OCI-M2 (cell line): ENCODE data around the gene CERT1.
"Not testable (repeated sequence)": the region's sequence is repeated elsewhere in the genome, so short reads cannot be mapped to it uniquely, and the experiment has no call there.

ENCODE experiments used
- DNase-seq: peaks from one replicate; lab custom pipeline; 2025; ENCODE audit not compliant: unreplicated experiment; lab: John Stamatoyannopoulos, UW

Gene CERT1, protein sequence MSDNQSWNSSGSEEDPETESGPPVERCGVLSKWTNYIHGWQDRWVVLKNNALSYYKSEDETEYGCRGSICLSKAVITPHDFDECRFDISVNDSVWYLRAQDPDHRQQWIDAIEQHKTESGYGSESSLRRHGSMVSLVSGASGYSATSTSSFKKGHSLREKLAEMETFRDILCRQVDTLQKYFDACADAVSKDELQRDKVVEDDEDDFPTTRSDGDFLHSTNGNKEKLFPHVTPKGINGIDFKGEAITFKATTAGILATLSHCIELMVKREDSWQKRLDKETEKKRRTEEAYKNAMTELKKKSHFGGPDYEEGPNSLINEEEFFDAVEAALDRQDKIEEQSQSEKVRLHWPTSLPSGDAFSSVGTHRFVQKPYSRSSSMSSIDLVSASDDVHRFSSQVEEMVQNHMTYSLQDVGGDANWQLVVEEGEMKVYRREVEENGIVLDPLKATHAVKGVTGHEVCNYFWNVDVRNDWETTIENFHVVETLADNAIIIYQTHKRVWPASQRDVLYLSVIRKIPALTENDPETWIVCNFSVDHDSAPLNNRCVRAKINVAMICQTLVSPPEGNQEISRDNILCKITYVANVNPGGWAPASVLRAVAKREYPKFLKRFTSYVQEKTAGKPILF

DNA sequence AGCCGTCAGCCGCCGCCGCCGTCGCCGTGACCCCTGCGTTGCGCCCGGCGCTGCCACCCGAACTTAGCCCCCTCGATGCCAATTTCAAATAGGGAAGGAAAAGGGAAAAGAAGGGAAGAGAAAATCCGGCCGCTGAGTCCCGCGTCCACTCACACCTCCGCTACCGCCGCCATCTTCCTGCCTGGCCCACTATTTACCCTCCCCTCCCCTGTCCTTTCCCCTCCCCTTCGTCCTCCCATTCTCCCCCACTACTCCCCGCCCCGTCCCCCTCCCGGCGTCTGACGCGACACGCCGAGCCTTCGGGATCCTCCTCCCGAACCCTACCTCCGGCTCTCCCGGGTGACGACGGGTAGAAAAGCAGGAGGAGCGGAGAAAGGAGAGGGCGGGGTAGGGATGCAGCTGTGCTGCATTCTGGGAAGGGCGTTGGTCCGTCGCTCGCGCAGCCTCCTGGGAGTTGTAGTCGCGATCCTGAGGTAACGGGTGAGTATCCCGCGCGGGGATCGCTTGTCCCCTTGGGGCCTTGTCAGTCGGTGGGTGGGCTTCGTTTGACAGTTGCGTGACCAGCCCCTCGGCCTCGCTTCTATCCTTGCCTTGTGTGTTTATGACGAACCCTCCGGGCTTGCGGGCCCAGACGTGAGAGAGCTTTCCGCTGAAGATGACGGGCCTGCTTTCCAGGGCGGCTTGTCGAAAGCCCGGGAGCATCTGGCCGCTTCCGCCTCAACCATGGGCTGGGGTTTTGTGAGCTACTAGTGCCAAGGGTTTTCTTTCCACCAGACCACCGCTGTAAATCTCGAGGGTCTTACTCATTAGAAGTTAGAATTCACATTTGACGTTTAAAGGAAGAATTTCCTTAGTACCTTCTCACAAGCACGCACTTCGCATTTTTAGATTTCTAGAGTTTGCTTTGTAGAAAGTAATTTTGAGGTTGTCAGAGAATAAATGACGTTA is at the start of gene CERT1, which contains the start of gene POLK:
Gene CERT1, minus strand, starts transcription at position 195 of the 948 bp plus-strand sequence. CDS start 422 bp downstream, outside the sequence.
Gene POLK, plus strand, starts transcription at position 457 of the 948 bp plus-strand sequence.
- peak; percentile 65 for DNase-seq

DNA sequence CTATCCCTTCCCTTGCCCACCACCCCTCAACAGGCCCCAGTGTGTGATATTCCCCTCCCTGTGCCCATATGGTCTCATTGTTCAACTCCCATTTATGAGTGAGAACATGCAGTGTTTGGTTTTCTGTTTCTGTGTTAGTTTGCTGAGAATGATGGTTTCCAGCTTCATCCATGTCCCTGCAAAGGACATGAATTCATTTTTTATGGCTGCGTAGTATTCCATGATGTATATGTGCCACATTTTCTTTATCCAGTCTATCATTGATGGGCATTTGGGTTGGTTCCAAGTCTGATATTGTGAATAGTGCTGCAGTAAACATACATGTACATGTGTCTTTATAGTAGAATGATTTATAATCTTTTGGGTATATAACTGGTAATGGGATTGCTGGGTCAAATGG is 49.2 kb upstream of the CERT1 start:
- DNase-seq = not testable (repeated sequence)

DNA sequence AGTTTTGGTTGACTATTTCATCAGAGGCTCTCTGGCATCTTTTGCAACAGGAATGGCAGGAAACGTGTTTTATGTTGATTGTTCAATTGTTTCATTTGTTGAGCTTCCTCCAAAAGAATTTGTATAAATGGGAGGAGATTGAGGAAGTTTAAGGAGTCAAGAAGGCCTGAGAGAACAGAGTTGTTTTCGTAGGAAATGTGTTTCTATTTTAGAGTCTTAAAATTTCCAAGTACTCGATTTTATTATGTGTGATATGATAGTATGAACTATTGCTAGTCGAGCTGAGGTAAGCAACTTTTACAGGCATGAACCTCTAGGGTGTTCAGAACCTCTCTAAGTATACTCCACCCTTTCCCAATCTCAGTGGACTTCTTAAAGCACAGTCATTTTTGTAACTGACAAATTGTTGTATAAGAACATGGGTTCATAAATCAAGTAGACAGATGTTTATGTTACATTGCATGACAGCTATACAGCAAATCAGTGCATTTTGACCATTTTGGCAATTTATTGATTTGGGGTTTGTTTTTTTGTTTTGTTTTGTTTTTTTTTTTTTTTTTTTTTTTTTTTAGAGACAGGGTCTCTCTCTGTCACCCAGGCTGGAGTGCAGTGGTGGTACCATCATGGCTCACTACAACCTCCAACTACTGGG is 47.7 kb upstream of the CERT1 start:
- no peak for DNase-seq

DNA sequence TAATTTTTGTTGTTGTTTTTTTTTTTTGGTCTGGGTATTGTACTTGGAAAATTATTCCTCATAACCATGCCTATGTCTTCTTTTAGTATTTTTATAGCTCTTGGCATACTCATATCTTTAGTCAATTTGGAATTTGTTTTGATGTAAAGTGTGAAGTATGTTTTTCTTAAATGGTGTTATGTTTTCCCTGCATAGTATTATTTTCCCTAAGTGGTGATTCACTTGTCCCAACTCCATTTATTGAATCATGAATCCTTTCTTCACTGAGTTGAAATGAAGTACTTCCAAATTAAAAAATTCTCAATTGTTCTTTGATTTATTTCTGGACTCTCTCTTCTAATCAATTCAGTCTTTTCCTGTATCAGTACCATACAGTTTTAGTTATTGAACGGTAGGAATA is 46.8 kb upstream of the CERT1 start:
- DNase-seq = no peak

DNA sequence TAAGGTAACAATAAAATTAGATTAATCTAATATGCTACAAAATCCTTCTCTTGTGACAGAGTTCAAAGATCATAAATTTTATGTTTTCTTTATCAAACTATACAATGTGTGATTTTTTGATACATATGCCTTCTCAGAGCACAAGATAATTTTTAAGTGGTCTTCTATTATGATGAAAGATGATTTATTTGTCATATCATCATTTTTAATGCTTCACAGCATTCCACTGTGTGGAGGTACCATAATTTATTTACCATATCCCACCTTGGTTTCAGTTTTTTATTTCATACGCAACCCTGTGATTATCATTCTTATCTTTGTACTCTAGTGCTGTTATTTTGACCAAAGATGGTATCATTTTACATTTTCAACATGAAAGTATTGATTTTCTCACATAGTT is 41.9 kb upstream of the CERT1 start:
- no peak for DNase-seq

DNA sequence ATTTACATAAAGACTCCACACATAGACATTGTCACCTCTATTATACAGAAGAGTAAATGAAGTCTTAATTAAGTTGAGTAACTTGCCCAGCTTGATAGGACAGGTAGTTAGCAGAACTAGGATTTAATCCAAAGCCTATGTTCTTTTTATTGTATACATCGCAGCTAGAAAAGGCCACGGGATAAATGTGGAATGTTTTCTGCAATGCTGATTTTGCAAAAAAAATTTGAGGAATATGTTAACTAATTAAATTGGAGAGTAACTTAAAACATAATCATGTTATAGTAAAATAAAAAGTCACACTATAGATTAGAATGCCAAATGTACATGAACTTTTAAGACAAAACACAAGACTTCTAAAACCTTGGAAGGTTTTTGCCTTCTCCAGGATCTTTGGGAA is 41.3 kb upstream of the CERT1 start:
- DNase-seq = no peak

DNA sequence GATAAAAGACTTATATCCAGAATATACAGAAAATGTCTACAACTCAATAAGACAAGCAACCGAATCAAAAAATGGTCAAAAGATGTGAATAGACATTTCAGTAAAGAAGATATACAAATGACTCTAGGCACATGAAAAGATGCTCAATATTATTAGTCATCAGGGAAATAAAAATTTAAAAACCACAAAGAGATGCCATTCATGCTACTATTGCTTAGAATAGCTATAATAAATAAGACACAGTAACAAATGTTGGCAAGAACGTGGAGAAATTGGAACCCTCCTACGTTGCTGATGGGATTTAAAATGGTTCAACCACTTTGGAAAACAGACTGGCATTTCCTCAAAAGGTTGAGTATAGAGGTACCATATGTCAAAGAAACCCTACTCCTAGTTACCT is 40.0 kb upstream of the CERT1 start:
- no peak for DNase-seq

DNA sequence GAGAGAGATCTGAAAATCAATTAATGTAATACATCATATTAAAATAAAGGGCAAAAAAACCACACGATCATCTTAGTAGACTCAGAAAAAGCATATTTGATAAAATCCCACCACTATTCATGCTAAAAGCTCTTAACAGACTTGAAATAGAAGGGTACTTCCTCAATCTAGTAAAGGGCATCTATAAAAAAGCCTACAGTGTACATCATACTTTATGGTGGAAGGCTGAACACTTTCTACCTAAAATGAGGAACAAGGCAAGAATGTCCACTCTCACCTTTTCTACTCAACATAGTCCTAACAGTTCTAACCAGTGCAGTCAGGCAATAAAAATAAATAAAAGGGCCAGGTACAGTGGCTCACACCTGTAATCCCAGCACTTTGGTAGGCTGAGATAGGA is 39.2 kb upstream of the CERT1 start:
- DNase-seq = no peak

DNA sequence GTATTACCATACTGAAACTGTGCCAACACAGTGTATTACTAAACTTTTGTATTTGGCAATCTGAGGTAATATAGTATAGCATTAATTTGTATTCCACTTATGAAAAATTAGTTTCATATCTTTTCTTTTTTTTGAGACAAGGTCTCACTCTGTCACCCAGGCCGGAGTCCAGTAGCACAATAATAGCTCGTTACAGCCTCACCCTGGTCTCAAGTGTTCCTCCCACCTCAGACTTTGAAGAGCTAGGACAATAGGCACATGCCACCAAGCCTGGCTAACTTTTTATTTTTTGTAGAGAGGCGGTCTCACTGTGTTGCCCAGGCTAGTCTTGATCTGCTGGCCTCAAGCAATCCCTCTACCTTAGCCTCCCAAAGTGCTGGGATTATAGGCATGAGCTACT is 36.4 kb upstream of the CERT1 start:
- no peak for DNase-seq

DNA sequence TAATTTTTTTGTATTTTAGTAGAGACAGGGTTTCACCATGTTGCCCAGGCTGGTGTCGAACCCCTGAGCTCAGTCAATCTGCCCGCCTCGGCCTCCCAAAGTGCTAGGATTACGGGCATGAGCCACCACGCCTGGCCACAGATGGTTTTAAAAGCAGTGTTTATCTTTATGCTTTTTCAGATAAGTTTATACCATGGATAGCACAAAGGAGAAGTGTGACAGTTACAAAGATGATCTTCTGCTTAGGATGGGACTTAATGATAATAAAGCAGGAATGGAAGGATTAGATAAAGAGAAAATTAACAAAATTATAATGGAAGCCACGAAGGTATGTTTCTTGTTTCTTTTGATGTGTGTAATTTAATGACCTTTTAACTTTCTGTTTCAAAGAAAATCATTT is 35.4 kb upstream of the CERT1 start:
- DNase-seq = no peak

DNA sequence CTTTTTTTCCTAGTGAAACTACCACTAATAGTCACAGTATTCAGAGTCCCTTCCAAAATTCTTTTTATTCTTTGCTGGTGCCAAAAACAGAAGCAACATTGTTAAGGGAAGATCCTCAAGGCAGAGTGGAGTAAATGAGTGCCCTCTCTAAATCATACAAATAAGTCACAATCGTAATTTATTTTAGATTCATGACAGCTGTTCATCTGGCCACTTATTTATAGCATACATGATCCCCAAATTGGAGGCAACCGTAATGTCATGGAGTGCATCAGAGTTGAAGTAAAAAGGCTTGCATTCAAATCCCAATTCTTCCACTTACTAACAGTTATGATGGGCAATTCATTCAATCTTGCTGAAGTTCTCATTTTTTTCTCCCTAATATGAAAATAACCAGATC is 33.7 kb upstream of the CERT1 start:
- no peak for DNase-seq

DNA sequence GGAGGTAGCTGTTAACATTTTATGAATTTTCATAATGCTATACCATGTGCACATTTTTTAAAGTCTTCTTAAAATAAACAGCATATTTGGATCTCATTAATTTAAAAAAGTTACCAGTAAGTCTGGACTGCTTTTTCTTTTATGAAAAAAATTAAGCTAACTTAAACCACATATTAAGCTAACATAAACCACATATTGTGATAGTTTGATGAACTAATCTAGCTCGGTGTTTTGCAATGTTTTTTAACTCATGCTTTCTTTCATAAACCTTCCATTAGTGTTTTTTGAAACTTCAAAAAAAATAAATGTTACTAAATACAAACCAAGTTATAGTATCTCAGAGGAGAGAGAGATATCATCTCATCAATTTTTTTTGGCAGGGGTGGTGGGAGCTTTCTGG is 26.8 kb upstream of the CERT1 start:
- DNase-seq = no peak

DNA sequence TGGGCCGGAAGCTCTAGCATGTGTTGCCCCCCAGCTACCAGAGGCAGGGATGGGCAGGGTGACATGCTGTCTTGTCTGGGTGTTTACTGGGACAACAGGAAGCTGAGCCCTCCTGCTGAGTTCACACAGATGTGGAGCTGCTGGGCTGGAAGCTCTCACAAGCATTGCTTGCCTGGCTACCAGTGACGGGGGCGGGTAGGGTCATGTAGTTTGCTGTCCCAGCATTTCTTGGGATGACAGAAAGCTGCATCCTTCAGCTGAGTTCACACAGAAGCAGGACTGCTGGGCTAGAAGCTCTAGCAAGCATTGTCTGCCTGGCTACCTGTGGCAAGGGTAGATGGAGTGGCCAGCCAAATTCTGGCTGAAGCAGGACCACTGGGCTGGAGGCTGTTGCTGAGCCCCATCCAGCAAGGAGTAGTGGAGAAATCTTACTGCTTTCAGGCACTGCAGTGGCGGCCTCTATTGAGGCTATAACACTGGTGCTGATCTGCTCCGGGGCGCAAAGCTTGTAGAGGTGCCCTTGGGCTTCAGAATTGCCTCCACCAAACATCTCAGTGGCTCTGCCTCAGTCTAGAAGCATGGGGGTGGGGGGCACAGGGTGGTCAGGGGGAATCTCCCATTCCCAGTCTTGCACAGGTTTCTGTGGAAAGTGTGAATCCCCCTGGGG is 25.4 kb upstream of the CERT1 start:
- DNase-seq = no peak

DNA sequence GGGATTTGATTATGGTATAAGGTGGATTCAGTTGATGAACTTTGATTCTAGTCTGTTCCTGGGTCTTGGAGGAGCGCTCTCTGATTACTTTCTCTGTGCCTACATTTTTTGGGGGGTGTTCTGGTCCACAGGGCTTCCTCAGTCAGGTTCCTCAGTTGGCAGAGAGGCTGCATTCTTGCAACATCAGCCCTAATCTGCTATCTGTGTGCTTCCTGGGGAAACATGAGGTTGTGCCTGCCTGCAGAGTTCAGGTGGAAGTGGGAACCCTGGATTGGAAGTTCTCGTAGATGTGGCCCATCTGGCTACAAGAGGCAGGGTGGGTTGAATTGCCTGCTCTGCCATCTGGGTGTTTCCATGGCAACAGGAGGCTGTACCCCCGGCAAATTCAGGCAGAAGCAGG is 24.7 kb upstream of the CERT1 start:
- DNase-seq = no peak

DNA sequence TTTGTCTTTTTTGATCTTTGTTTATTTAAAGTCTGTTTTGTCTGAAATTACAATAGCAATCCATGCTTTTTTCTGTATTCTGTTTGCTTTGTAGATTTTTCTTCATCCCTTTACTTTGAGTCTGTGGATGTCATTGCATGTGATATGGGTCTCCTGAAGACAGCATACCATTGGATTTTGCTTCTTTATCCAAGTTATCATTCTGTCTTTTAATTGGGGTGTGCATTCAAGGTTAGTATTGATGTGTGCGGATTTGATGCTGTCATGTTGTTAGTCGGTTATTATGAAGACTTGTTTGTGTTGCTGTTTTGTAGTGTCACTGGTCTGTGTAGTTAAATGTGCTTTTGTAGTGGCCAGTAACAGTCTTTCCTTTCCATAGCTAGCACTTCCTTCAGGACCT is 23.3 kb upstream of the CERT1 start:
- DNase-seq = no peak

DNA sequence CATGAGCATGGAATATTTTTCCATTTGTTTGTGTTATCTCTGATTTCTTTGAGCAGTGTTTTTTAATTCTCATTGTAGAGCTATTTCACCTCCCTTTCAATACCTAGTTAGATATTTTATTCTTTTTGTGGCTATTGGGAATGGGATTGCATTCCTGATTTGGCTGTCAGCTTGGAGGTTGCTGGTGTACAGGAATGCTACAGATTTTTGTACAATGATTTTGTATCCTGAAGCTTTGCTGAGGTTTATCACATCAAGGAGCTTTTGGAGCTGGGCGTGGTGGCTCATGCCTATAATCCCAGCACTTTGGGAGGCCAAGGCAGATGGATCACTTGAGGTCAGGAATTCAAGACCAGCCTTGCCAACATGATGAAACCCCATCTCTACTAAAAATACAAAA is 22.3 kb upstream of the CERT1 start:
- not testable (repeated sequence) for DNase-seq

DNA sequence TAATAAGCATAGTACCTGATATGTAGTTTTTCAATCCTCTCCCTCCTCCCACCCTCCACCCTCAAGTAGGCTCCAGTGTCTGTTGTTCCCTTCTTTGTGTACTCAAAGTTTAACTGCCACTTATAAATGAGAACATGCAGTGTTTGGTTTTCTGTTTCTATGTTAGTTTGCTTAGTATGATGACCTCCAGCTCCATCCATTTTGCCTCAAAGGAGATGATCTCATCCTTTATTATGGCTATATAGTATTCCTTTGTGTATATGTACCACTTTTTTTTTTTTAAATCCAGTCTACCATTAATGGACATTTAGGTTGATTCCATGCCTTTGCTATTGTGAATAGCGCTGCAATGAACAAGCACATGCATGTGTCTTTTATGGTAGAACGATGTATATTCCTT is 20.8 kb upstream of the CERT1 start:
- DNase-seq = no peak

DNA sequence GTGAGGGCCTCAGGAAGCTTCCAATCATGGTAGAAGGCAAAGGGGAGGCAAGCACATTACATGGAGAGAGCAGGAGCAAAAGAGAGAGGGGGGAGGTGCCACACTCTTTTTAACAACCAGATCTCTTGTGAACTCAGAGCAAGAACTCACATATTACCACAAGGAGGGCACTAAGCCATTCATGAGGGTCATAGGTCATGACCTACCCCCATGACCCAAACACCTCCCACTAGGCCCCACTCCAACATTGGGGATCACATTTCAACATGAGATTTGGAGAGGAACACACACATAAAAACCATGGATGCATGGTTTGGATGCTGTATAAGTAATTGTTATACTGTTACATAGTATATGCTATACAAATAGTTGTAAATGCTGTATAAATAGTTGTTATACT is 17.8 kb upstream of the CERT1 start:
- no peak for DNase-seq

DNA sequence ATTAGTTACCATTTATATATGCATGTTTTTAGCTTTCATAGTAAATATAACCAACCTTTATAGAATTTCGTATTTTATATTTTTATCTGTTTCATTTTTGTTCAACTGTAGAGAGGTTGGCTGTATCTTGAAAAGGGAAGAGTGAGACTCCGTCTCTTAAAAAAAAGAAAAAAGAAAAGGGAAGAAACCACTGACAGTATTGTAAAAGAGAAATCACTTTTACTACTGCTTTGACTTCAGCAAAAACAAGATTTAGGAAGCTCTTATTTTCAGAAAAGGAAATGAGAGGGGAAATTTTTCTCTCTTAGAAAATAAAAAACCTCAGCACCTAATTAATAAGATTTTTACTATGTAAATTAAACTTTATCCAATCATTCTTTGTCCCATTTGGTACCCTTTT is 14.6 kb upstream of the CERT1 start:
- DNase-seq = no peak

DNA sequence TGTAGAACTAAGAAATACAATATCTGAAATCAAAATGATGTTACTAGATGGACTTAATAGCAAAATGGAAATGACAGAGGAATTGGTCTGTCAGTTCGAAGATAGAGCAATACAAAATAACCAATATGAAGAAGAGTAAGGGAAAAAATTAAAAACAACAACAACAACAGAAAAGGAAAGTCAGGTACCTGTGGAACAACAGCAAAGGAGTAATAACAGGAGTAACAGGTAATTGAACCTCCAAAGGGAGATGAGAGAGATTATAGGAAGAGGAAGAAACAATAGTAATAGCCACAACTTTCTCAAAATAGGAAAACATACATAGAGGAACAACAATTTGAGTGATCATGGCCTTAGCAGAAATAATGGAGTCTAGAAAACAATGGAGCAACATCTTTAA is 13.9 kb upstream of the CERT1 start:
- DNase-seq = no peak

DNA sequence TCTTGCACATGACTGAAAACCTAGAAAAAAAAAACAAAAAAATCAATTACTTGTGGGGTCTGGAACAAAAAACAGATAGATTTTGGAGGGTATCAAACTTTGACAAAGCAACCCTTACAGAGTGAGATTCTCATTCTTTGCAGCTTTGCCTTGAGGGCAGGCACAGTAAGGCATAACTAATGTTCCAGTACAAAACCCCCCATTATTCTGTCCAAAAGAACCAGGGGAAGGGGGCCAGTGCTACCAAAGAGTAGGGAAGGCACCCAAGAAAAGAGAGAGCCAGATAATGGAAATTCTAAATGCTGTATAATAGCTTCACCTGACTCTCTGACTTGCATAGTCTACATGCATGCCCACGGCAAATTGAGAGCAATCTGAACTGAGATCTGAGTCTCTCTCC is 13.2 kb upstream of the CERT1 start:
- DNase-seq = no peak
